ENCODE measurements around the gene TLCD1.

DNA sequence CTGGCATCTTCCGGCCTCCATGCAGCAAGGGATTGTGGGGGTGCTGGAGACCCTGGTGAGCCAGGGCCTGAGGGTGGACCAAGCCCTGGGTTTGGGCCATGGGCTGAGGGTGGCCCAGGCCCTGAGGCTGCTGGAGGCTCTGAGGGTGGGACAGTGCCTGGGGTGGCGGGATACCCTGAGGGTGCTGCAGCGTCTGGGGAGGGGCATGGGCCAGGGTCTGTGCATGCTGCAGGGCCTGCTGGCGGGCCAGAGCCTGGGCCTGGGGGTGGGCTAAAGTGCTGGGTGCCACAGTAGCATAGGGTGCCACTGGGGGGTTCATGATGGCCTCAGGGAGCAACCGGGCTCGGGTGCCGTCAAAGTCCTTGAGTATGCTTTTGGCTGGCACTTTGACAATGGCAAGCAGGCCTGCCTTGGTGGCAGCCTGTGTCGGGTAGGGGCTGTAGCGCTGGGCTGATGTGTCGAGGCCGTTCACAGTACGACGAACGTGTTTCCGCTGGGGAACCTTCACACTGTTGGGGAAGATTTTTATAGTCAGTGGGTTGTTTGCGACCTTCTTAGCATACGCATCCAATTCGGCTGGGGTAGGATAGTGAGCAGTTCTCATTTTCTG is 33.3 kb upstream of the TLCD1 start:
- TF ChIP-seq, protein P1, sequence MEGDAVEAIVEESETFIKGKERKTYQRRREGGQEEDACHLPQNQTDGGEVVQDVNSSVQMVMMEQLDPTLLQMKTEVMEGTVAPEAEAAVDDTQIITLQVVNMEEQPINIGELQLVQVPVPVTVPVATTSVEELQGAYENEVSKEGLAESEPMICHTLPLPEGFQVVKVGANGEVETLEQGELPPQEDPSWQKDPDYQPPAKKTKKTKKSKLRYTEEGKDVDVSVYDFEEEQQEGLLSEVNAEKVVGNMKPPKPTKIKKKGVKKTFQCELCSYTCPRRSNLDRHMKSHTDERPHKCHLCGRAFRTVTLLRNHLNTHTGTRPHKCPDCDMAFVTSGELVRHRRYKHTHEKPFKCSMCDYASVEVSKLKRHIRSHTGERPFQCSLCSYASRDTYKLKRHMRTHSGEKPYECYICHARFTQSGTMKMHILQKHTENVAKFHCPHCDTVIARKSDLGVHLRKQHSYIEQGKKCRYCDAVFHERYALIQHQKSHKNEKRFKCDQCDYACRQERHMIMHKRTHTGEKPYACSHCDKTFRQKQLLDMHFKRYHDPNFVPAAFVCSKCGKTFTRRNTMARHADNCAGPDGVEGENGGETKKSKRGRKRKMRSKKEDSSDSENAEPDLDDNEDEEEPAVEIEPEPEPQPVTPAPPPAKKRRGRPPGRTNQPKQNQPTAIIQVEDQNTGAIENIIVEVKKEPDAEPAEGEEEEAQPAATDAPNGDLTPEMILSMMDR (IDR thresholded peaks at IDR 0.05), result no peak
- no peak for TF ChIP-seq POLR2A (IDR thresholded peaks at IDR 0.05)

All from body of pancreas (tissue), 4 donors.